T-helper 1 cell treated with Interleukin-12 subunit alpha and Interleukin-12 subunit beta and Interleukin-4 antibody, amounts not matched to agents 30 μg/mL and 1 μg/mL, for 36 hours (primary cell): ENCODE data around the gene REPS2.

Source experiments
- H3K27ac Mint-ChIP-seq: one replicate; pipeline ENCODE4 v1.8.0; 2021; ENCODE audit warnings: mild to moderate bottlenecking, mixed read lengths
- H3K27me3 Mint-ChIP-seq: one replicate; pipeline ENCODE4 v1.8.0; 2021; ENCODE audit warnings: low read depth, mixed read lengths
- H3K36me3 Mint-ChIP-seq: one replicate; pipeline ENCODE4 v1.8.0; 2021; ENCODE audit warnings: low read depth, mixed read lengths
- H3K4me1 Mint-ChIP-seq: one replicate; pipeline ENCODE4 v1.8.0; 2021; ENCODE audit warnings: low read depth, mixed read lengths
- H3K4me3 Mint-ChIP-seq: one replicate; pipeline ENCODE4 v1.8.0; 2021; ENCODE audit warnings: mild to moderate bottlenecking, moderate library complexity, mixed read lengths
- H3K9me3 Mint-ChIP-seq: one replicate; pipeline ENCODE4 v1.8.0; 2021; ENCODE audit warnings: mixed read lengths

The REPS2 gene

DNA sequence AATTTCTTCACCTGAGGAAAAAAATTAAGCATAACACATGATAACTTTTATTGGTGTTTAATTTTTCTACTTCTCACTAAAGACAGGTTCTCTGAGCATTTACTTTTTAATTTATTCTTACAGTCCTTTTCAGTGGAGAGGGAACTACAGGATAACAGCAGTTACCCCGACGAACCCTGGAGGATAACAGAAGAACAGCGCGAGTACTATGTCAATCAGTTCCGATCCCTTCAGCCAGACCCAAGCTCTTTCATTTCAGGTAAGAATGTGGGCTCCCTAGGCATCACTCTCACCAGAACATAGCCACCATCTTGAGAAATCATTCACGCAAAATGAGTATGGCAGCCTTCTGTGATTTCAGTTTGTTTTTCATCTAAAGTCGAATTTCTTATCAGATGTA lies 100.8 kb downstream of the REPS2 start:
- no peak overlapping the region for H3K4me3 Mint-ChIP-seq
- no peak overlapping the region for H3K27ac Mint-ChIP-seq
- H3K4me1 Mint-ChIP-seq = no peaks in the 10 kb centered on the region
- no peaks in the 10 kb centered on the region for H3K9me3 Mint-ChIP-seq
- no peaks in the 10 kb centered on the region for H3K27me3 Mint-ChIP-seq
- no peaks in the 10 kb centered on the region for H3K36me3 Mint-ChIP-seq

DNA sequence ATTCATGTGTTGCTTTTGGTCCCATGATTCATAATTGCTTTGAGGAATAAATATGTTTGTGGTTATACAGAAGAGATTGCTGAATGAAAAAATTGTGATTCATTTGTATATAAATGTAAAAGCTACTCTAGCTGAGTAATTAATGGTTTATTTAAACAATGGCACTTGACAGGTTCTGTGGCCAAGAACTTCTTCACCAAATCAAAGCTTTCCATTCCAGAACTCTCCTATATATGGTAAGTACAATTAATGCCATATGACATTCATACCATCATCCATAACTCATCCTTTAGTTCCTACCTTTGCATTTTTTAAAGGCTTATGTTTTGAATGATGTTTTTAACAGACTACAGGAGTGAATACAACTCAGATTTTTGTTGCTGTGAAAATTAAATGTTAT lies 105.8 kb downstream of the REPS2 start:
- H3K4me1 Mint-ChIP-seq = no peaks in the 10 kb centered on the region
- H3K27ac Mint-ChIP-seq = no peak overlapping the region
- no peaks in the 10 kb centered on the region for H3K27me3 Mint-ChIP-seq
- no peaks in the 10 kb centered on the region for H3K9me3 Mint-ChIP-seq
- no peaks in the 10 kb centered on the region for H3K36me3 Mint-ChIP-seq
- H3K4me3 Mint-ChIP-seq = no peak overlapping the region

DNA sequence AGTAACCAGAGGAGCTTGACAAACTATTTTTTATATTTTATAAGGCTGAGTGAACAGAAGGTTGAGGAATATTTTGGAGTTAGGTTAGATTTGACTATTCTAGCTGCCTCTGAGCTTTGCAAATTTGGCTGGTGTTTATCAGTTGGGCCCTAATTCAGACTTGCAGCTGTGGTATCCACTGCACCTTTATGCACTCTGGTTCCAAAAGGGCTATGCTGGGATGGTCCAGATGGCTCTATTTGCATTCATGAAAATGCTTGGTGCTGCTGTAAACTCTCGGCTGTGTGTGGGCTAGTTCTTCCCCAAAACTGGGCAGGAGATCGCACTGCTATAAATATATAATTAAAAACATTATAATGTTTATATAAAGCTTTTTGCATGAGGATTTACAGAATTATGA lies 106.3 kb downstream of the REPS2 start:
- Mint-ChIP-seq H3K4me3 (no peak overlapping the region), H3K27ac (no peak overlapping the region), H3K9me3 (no peaks in the 10 kb centered on the region), H3K4me1 (no peaks in the 10 kb centered on the region), H3K27me3 (no peaks in the 10 kb centered on the region), H3K36me3 (no peaks in the 10 kb centered on the region)

DNA sequence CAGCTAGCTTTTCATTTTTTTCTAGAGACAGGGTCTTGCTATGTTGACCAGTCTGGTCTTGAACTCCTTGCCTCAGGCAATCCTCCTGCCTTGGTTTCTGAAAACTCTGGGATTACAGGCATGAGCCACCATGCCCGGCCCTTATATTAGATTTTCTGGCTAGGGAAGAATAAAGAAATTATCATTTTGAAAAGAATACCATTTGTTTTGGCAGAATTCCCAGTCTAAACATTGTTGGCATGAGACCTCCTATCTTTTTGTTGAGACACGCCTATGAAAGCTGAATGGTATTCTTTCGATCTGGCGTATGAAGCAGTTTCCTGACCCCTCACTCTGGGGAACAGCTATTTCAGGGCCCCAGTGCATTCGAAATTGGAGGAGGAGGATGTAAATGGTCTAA lies 107.0 kb downstream of the REPS2 start:
- H3K4me1 Mint-ChIP-seq = no peaks in the 10 kb centered on the region
- H3K36me3 Mint-ChIP-seq = no peaks in the 10 kb centered on the region
- H3K4me3 Mint-ChIP-seq = no peak overlapping the region
- no peaks in the 10 kb centered on the region for H3K27me3 Mint-ChIP-seq
- no peaks in the 10 kb centered on the region for H3K9me3 Mint-ChIP-seq
- no peak overlapping the region for H3K27ac Mint-ChIP-seq

GRCh38 chrX:17056868-17057608 lies 110.6 kb downstream of the REPS2 start:
- H3K4me3 Mint-ChIP-seq = no peak overlapping the region
- H3K27me3 Mint-ChIP-seq = no peaks in the 10 kb centered on the region
- H3K27ac Mint-ChIP-seq = no peak overlapping the region
- no peaks in the 10 kb centered on the region for H3K36me3 Mint-ChIP-seq
- H3K9me3 Mint-ChIP-seq = no peaks in the 10 kb centered on the region
- H3K4me1 Mint-ChIP-seq = no peaks in the 10 kb centered on the region

DNA sequence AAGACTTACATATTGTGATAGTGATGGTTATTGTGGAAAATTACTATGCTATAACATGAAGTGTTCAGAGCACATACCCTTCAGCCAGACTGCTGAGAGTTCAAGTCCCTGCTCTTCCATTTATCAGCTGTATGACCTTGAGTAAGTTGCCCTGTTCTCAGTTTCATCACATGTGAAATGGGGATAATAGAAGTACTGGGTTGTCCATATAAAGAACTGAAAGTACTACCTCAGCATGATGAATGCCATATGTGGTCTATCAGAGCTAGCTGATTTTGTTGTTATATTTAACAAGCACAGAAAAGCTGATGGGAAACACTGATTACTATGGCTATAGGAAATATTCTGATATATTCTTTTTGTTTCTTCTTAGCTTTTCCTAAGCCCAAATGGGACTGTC lies 115.6 kb downstream of the REPS2 start:
- Mint-ChIP-seq H3K9me3 (no peaks in the 10 kb centered on the region), H3K27me3 (no peaks in the 10 kb centered on the region), H3K36me3 (no peaks in the 10 kb centered on the region), H3K27ac (no peak overlapping the region), H3K4me3 (no peak overlapping the region), H3K4me1 (no peaks in the 10 kb centered on the region)

DNA sequence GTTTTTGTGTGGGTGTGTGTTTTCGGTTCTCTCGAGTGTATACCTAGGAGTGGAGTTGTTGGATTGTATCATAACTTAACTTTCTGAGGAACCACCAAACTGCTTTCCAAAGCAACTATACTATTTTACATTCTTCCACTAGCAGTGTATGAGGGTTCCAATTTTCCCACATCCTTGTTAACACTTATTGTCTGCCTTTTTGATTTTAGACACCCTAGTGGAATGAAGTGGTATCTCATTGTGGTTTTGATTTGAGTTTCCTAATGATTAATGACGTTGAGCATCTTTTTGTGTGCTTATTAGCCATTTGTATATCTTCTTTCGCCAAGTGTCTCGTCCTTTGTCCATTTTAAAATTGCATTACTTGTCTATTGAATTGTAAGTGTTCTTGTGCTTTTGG lies 118.6 kb downstream of the REPS2 start:
- H3K4me1 Mint-ChIP-seq = no peaks in the 10 kb centered on the region
- H3K36me3 Mint-ChIP-seq = no peaks in the 10 kb centered on the region
- H3K4me3 Mint-ChIP-seq = no peak overlapping the region
- no peaks in the 10 kb centered on the region for H3K27me3 Mint-ChIP-seq
- H3K9me3 Mint-ChIP-seq = no peaks in the 10 kb centered on the region
- no peak overlapping the region for H3K27ac Mint-ChIP-seq

GRCh38 chrX:17067534-17067933 lies 121.1 kb downstream of the REPS2 start:
- Mint-ChIP-seq H3K36me3 (no peaks in the 10 kb centered on the region), H3K4me1 (no peaks in the 10 kb centered on the region), H3K9me3 (no peaks in the 10 kb centered on the region), H3K27me3 (peaks cover 2% of the 10 kb centered on the region), H3K27ac (no peak overlapping the region), H3K4me3 (no peak overlapping the region)

DNA sequence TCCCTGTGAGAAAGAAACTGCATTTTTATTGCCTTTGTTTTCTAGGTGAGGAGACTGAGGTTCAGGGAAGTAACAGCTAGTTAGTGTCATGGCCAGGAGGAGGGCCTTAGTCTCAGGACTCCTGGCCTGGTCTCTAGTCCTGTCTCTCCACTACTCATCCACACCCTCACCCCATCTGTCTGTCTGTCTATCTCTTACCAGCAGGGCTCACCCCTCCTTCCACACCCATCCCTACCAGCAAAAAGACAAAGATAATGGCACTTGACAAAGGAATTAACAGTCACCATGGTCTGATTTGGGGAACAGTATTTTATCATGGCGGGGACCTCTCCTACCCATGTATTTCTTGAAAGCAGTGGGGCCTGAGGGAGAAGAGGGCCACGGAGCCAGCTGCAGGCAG lies 125.8 kb downstream of the REPS2 start:
- H3K36me3 Mint-ChIP-seq = no peaks in the 10 kb centered on the region
- H3K27me3 Mint-ChIP-seq = peaks cover 2% of the 10 kb centered on the region
- no peaks in the 10 kb centered on the region for H3K4me1 Mint-ChIP-seq
- no peak overlapping the region for H3K27ac Mint-ChIP-seq
- no peaks in the 10 kb centered on the region for H3K9me3 Mint-ChIP-seq
- H3K4me3 Mint-ChIP-seq = no peak overlapping the region

DNA sequence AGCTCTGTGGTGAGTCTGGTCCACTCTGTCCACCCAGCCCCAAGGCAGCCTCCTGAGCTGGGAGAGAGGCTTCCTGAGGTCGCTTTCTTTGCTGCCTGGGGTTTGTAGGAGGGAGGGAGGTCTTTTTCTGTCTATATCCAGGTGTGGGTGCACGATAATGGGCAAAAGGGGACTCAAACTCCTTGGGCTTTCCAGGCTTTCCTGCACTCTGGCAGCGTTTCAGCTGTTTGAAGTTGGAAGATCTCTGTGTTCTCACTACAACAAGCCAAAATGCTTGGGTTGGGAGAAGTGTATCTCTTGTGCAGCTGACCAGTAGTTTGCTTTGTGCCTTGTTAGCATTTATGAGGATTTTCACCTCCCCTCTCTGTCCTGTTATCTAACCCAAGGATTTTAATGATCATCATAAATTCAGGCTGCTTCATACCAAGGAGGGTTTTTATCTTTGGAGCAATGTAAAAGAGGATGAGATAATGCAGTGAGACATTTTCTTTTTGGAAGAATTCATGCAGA lies 126.3 kb downstream of the REPS2 start:
- H3K4me1 Mint-ChIP-seq = no peaks in the 10 kb centered on the region
- H3K27ac Mint-ChIP-seq = no peak overlapping the region
- H3K4me3 Mint-ChIP-seq = no peak overlapping the region
- no peaks in the 10 kb centered on the region for H3K36me3 Mint-ChIP-seq
- H3K27me3 Mint-ChIP-seq = peaks cover 2% of the 10 kb centered on the region
- no peaks in the 10 kb centered on the region for H3K9me3 Mint-ChIP-seq

DNA sequence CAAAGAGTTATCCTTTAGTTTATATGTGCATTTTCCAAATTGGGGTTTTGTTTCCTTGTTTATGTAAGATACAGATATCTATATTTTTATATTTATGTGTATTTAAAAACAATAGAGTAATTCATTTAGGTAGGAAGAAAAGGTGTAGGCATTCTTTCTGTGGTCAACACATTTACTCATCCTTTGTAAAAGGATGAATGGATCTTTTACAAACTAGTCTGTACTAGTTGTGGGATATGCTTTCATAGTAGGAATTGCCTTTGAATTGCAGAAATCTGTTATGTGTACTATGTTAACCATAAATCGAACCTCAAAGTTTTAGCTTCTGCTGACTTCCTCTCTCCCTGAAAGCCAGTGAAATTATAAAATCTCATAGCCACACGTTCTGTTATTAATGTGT lies 128.5 kb downstream of the REPS2 start:
- no peak overlapping the region for H3K27ac Mint-ChIP-seq
- no peak overlapping the region for H3K4me3 Mint-ChIP-seq
- no peaks in the 10 kb centered on the region for H3K9me3 Mint-ChIP-seq
- no peaks in the 10 kb centered on the region for H3K36me3 Mint-ChIP-seq
- H3K27me3 Mint-ChIP-seq = peaks cover 2% of the 10 kb centered on the region
- H3K4me1 Mint-ChIP-seq = no peaks in the 10 kb centered on the region

GRCh38 chrX:17077361-17077760 lies 130.9 kb downstream of the REPS2 start:
- Mint-ChIP-seq H3K36me3 (no peaks in the 10 kb centered on the region), H3K27ac (no peak overlapping the region), H3K9me3 (no peaks in the 10 kb centered on the region), H3K4me1 (no peaks in the 10 kb centered on the region), H3K27me3 (peaks cover 4% of the 10 kb centered on the region), H3K4me3 (no peak overlapping the region)

DNA sequence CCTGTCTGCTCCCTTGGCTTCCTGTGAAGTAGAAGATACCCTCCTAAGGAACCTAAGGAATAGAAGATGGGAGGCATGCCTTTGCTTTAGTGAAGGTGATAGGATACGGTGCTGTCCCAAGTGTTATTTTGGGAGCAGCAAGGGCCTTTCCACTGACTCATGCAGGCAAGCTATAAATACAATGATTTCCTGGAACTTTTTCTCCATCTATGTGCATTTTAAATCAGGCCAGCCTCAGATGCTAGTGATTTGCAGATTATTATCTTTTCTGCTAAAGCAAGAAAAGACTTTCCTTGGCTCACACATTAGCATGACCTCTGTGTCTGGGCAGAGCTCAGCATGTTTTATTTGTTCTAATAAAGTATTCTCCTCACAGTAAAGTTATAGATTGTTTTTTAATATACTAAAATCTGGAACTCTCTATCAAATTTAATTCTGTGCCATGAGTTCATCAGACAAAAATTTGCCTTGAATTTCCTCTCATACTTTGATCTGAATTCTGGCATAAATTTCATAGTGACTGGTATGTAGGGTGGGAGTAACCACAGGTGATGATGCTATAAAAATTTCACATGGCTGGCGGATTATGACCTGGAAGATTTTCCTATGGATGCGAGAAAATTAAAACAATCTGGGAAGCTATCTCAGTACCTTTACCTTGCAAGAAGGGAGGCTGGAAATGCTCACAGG lies 131.7 kb downstream of the REPS2 start:
- no peak overlapping the region for H3K4me3 Mint-ChIP-seq
- H3K9me3 Mint-ChIP-seq = no peaks in the 10 kb centered on the region
- no peaks in the 10 kb centered on the region for H3K36me3 Mint-ChIP-seq
- peaks cover 4% of the 10 kb centered on the region for H3K27me3 Mint-ChIP-seq
- no peak overlapping the region for H3K27ac Mint-ChIP-seq
- H3K4me1 Mint-ChIP-seq = no peaks in the 10 kb centered on the region

DNA sequence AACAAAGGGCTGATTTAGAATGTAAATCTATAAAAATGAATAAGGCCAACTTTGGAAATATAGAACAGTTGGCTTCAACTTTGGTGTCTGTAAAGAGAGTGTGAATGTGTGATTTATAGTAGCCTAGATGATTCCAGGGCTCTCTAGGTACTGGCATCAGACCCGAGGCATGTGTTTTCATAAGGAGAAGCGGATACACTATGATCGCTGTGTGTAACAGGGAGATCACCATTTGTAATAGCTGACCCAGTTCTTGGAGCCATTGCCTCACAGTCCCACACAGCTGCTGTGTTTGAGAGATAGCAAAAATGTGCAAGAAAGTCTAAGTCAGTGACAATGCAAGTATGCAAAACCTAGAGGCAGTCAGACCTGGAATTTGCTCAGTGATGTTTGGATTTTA lies 135.1 kb downstream of the REPS2 start:
- H3K27ac Mint-ChIP-seq = no peak overlapping the region
- no peaks in the 10 kb centered on the region for H3K4me1 Mint-ChIP-seq

GRCh38 chrX:17081968-17082367 lies 135.5 kb downstream of the REPS2 start:
- Mint-ChIP-seq H3K36me3 (no peaks in the 10 kb centered on the region), H3K4me3 (no peak overlapping the region), H3K27ac (no peak overlapping the region), H3K4me1 (no peaks in the 10 kb centered on the region), H3K27me3 (peaks cover 4% of the 10 kb centered on the region), H3K9me3 (no peaks in the 10 kb centered on the region)

More for the DNA sequence above, 135.1 kb downstream of the REPS2 start:
- H3K9me3 Mint-ChIP-seq = no peaks in the 10 kb centered on the region
- H3K36me3 Mint-ChIP-seq = no peaks in the 10 kb centered on the region
- peaks cover 4% of the 10 kb centered on the region for H3K27me3 Mint-ChIP-seq
- H3K4me3 Mint-ChIP-seq = no peak overlapping the region
